ENCODE data around the gene RREB1. TPM values are rescaled to one million over a fixed set of nuclear protein-coding genes. Genes with fewer than 3 reads are reported as not detected.

The RREB1 gene
- total RNA-seq, 6 donors from 2014 or later, result 44.2 to 112 (median 60.5) TPM

DNA sequence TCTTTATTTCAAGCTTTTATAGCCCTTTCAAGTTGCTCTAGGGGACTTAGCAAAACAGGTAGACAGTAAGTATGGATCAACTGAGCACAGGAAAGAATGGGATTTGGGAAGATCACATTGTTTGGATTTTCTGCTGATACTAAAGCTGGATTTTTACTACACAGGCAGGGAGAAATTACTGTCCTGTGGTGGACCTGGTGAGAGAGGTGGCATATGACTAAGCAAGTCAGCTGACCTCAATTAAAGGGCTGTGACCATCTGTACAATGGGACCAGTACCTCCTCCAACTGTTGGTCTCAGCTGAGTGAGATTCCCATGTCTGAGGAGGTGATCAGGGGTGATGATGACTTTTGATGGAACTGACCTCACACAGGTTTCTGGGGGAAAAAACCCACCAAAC, 28.0 kb downstream of the RREB1 start:
- Histone ChIP-seq H3K9me3 (no peaks in the 10 kb centered on the region), H3K36me3 (no peaks in the 10 kb centered on the region), H3K4me1 (peaks cover 22 to 56% (median 48%) of the 10 kb centered on the region in 4 donors), H3K27me3 (no peaks in the 10 kb centered on the region), H3K27ac (peak overlapping the region in 2 of 4 donors; percentile 86 to 92), H3K4me3 (no peak overlapping the region)
- DNase-seq, result no peak
- TF ChIP-seq POLR2AphosphoS5 (IDR thresholded peaks at IDR 0.05) (no peak), POLR2A (IDR thresholded peaks at IDR 0.05) (no peak), EP300 (IDR thresholded peaks at IDR 0.05) (no peak)
- TF ChIP-seq, protein P1, sequence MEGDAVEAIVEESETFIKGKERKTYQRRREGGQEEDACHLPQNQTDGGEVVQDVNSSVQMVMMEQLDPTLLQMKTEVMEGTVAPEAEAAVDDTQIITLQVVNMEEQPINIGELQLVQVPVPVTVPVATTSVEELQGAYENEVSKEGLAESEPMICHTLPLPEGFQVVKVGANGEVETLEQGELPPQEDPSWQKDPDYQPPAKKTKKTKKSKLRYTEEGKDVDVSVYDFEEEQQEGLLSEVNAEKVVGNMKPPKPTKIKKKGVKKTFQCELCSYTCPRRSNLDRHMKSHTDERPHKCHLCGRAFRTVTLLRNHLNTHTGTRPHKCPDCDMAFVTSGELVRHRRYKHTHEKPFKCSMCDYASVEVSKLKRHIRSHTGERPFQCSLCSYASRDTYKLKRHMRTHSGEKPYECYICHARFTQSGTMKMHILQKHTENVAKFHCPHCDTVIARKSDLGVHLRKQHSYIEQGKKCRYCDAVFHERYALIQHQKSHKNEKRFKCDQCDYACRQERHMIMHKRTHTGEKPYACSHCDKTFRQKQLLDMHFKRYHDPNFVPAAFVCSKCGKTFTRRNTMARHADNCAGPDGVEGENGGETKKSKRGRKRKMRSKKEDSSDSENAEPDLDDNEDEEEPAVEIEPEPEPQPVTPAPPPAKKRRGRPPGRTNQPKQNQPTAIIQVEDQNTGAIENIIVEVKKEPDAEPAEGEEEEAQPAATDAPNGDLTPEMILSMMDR (IDR thresholded peaks at IDR 0.05), result no peak
- ATAC-seq (ENCODE audit: low FRiP score in 2 of 2), result no peak

DNA sequence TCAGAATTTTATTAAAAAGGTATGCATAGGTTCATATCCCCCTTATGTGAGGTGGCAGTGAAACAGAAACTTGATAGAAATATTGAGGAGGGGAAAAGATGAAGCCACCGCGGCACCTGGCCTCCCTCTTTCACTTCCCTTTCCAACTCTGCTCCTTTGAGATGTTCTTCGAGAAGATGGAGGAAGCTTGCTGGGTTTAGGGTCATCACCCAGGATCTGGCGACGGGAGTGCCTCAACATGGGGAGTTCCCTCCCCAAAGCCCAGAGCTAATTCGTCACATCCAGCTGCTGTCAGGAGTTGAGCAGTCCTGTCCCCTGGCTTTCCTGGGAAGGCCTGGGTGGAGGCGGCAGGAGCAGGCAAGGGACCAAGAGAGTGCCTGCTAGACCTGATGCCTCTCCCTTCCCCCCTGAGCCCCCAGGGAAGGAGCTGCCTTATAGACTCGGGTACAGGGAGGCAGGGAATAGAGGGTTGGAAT, 29.1 kb downstream of the RREB1 start:
- H3K9me3 ChIP-seq, result no peaks in the 10 kb centered on the region
- no peaks in the 10 kb centered on the region for H3K27me3 ChIP-seq
- H3K27ac ChIP-seq, result peak overlapping the region; percentile 71 to 92 (median 80)
- H3K36me3 ChIP-seq, result no peaks in the 10 kb centered on the region
- ATAC-seq (ENCODE audit: low FRiP score in 2 of 2), result no peak
- H3K4me1 ChIP-seq, result peaks cover 27 to 60% (median 51%) of the 10 kb centered on the region in 4 donors
- peak overlapping the region in 1 of 4 donors; percentile 28 for H3K4me3 ChIP-seq
- DNase-seq, result no peak
- TF ChIP-seq POLR2AphosphoS5 (IDR thresholded peaks at IDR 0.05), result no peak
- no peak for TF ChIP-seq EP300 (IDR thresholded peaks at IDR 0.05)
- TF ChIP-seq, protein P1 (IDR thresholded peaks at IDR 0.05), result no peak
- no peak for TF ChIP-seq POLR2A (IDR thresholded peaks at IDR 0.05)
- WGBS, 2 donors, result 57% methylated on average over 6 to 8 of the region's 8 CpGs

DNA sequence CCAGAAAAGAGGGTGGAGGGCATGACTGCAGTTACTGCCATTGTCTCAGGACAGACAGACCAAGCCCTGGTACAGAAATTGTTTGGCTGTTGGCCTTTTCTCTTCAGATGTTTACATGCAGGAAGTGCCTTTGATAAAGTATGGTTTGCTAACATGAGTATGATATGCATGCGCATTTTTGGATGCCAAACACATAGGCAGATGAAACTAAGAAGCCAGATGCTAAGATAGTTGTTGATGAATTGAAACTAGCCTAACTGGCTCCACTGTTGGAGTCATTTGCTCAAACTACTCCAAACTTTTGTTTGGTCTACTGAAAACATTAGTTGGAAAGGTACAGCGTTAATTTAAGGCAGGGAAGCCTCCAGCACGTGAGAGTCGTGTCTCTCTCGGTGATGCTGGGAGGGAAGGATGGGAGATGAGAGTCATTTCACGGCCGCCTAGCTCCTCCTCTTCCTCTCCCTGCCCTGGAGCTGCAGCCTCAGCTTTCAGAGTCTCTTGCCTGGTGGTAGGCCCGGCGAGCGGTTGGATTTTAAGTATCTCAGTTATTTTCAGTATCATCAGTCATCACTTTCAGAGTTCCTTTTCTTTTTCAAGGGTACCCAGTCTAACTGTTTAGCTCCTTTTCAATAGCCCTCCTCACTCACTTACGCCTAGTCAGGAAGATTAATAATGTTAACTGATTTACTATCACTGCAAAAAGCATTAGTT, 29.7 kb downstream of the RREB1 start:
- Histone ChIP-seq H3K27ac (peak overlapping the region; percentile 71 to 92 (median 80)), H3K36me3 (no peaks in the 10 kb centered on the region), H3K9me3 (no peaks in the 10 kb centered on the region), H3K4me3 (peak overlapping the region in 1 of 4 donors; percentile 28), H3K27me3 (no peaks in the 10 kb centered on the region), H3K4me1 (peaks cover 29 to 66% (median 54%) of the 10 kb centered on the region in 4 donors)
- WGBS, 2 donors, result 13 to 16% methylated on average over 11 of the region's 11 CpGs
- DNase-seq, result peak in 1 of 2 donors; percentile 70
- no peak for TF ChIP-seq POLR2AphosphoS5 (IDR thresholded peaks at IDR 0.05)
- TF ChIP-seq POLR2A (IDR thresholded peaks at IDR 0.05), result peak in 1 of 4 donors; percentile 15
- TF ChIP-seq, protein P1 (IDR thresholded peaks at IDR 0.05), result no peak
- TF ChIP-seq EP300 (IDR thresholded peaks at IDR 0.05), result no peak
- ATAC-seq (ENCODE audit: low FRiP score in 2 of 2), result peak in 1 of 2 donors; percentile 40

DNA sequence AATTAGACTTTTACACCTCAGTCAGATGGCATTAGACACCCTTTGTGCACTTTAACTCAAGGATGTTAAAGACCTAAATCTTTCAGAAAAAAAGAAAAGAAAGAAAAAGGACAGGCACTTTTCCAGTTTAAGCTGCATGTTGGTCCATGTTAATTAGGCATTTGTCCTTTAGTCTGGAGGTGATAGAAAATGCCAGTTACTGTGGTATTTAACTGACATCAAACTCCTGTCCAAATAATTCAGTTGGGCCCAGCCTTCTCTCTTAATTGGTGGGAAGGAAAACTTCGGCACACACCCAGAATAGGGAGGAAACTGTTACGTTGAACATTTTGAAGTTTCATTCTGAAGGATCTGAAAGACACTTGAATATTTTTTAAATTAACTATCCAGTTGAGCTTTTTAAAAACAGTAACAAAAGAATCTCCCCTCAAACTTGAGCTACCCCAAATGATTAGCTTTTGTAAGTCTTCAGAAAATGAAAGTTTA, 30.3 kb downstream of the RREB1 start:
- H3K27me3 ChIP-seq, result no peaks in the 10 kb centered on the region
- DNase-seq (no peak), ATAC-seq (ENCODE audit: low FRiP score in 2 of 2) (no peak)
- 11 to 19% methylated on average over 2 of the region's 2 CpGs for WGBS, 2 donors
- H3K4me3 ChIP-seq, result peak overlapping the region in 1 of 4 donors; percentile 28
- H3K9me3 ChIP-seq, result no peaks in the 10 kb centered on the region
- TF ChIP-seq, protein P1 (IDR thresholded peaks at IDR 0.05), result no peak
- TF ChIP-seq EP300 (IDR thresholded peaks at IDR 0.05) (no peak), POLR2A (IDR thresholded peaks at IDR 0.05) (no peak), POLR2AphosphoS5 (IDR thresholded peaks at IDR 0.05) (no peak)
- peaks cover 29 to 72% (median 55%) of the 10 kb centered on the region in 4 donors for H3K4me1 ChIP-seq
- H3K36me3 ChIP-seq, result no peaks in the 10 kb centered on the region
- H3K27ac ChIP-seq, result peak overlapping the region; percentile 71 to 92 (median 80)

Measured in upper lobe of left lung (tissue), 6 donors.